NK-92 (cell line): ENCODE data around the gene CDK13.
A peak's percentile ranks its signal among the peaks of the same experiment; 100 is the strongest.

Source experiments
- DNase-seq: peaks from one replicate; lab custom pipeline; 2025; ENCODE audit not compliant: unreplicated experiment; lab: John Stamatoyannopoulos, UW

CDK13 gene

GRCh38 chr7:39948956-39949928 lies 814 bp upstream of the CDK13 start:
- DNase-seq: peak; percentile 83

- DNase-seq: no peak
These were observed 593 bp downstream of the CDK13 start for GRCh38 chr7:39950473-39951225.

DNA sequence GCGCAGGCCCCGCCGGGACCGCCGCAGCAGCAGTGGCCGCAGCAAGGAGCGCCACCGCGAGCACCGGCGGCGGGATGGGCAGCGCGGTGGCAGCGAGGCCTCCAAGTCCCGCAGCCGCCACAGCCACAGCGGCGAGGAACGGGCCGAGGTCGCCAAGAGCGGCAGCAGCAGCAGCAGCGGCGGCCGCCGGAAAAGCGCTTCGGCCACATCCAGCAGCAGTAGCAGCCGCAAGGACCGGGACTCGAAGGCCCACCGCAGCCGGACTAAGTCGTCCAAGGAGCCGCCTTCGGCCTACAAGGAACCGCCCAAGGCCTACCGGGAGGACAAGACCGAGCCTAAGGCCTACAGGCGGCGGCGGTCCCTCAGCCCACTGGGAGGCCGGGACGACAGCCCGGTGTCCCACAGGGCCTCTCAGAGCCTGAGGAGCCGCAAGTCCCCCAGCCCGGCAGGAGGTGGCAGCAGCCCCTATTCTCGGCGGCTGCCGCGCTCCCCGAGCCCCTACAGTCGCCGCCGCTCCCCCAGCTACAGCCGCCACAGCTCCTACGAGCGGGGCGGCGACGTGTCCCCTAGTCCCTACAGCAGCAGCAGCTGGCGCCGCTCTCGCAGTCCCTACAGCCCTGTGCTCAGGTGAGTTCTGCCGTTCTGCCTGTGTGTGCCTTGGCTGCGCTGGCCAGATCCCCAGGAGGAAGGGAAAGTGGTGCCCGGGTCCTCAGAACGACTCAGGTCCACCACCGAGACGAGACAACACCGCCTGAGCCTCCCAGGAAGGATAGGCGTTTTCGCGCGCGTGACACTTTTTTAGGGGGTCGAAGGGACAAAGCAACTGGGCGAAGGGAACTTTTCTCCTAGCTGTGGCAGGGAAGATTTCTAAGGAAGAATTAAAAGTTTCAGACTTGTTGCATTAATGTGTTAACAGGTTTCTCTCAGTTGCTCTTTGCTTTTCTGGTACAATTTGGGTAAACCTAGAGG lies 1.5 kb downstream of the CDK13 start:
- DNase-seq: no peak

GRCh38 chr7:39952374-39952773 lies 2.3 kb downstream of the CDK13 start:
- DNase-seq: no peak

DNA sequence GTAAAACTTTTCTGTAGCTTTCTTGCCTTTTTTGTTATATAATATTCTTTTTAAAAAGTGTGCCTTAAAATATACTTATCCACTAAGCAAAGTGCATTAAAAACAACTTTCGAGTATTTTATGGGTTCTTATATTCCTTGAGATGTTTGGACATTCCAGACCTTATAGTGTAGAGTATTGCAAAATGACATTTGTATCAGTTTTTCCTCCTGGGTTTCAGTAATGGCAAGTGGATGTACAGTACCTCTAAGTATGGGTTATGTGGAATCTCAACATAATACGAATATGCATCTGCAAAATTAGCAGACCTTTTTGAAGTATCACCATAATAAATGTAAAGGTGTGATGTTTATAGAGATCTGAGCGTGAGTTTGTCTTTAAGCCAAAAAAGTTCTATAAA lies 2.7 kb downstream of the CDK13 start:
- DNase-seq: no peak

- DNase-seq: no peak
These were observed 4.6 kb downstream of the CDK13 start for GRCh38 chr7:39954694-39955093.

- no peak for DNase-seq
These were observed 8.0 kb downstream of the CDK13 start for GRCh38 chr7:39958038-39958437.

GRCh38 chr7:39967406-39968161 lies 17.5 kb downstream of the CDK13 start:
- DNase-seq: no peak

- no peak for DNase-seq
These were observed 19.4 kb downstream of the CDK13 start for GRCh38 chr7:39969431-39969830.

- DNase-seq: no peak
These were observed 21.9 kb downstream of the CDK13 start for GRCh38 chr7:39971924-39972323.

DNA sequence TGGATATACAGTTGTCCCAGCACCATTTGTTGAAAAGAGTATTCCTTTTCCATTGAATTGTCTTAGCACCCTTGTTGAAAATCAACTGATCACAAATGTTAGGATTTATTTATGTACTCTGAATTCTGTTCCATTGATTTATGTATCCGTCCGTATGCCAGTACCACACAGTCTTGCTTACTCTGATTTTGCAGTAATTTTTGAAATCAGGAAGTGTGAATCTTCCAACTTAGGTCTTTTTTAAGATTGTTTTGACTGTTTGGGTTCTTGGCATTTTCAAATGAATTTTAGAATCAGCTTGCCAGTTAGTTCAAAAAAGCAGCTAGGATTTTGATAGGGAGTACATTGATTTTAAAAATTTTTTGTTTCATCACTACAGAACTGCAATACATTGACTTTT lies 23.7 kb downstream of the CDK13 start:
- no peak for DNase-seq

GRCh38 chr7:39978230-39978934 lies 28.3 kb downstream of the CDK13 start:
- DNase-seq: no peak

GRCh38 chr7:39979406-39980073 lies 29.5 kb downstream of the CDK13 start:
- no peak for DNase-seq

- DNase-seq: no peak
These were observed 35.4 kb downstream of the CDK13 start for GRCh38 chr7:39985398-39985918.

- no peak for DNase-seq
These were observed 37.7 kb downstream of the CDK13 start for GRCh38 chr7:39987641-39988347.

- DNase-seq: no peak
These were observed 50.8 kb downstream of the CDK13 start for GRCh38 chr7:40000734-40001315.

- no peak for DNase-seq
These were observed 51.6 kb downstream of the CDK13 start for GRCh38 chr7:40001649-40002048.

DNA sequence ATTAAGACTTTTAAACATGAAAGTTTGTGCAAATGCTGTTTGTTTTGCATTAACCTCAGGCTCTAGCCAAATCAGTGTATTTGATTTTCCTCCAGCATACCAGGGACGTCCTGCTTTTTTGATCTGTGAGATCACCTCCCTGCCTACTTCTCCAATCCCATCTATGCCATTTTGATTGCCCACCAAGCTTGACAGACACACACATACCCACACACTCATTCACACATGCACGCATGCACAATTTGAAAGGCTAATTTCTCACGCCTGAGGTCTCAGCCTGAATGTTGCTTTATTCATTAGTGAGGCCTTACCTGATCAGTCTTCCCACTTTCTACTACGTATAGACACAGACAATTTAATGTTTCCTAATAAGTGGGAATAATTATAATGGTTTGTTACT lies 53.5 kb downstream of the CDK13 start:
- DNase-seq: no peak
